GM18520 (cell line): ENCODE results near the gene C20orf141.
"Not testable (repeated sequence)": the region's sequence is repeated elsewhere in the genome, so short reads cannot be mapped to it uniquely, and the experiment has no call there.

Experiments used
- ATAC-seq: cut with Tn5 transposase; IDR thresholded peaks from one replicate; pipeline ENCODE4 v1.9.1; 2021; ENCODE audit not compliant: unreplicated experiment

Gene C20orf141

GRCh38 chr20:2814587-2815051, at the start of gene C20orf141:
Gene C20orf141 (plus strand): TSS chr20:2814987. CDS start chr20:2815185, 198 bp downstream.
- ATAC-seq, result no peak

GRCh38 chr20:2767768-2768631, 46.8 kb upstream of the C20orf141 start:
- ATAC-seq, result no peak

GRCh38 chr20:2768632-2769015, 46.2 kb upstream of the C20orf141 start:
- ATAC-seq, result no peak

- ATAC-seq, result not testable (repeated sequence)
These were observed 44.7 kb upstream of the C20orf141 start for GRCh38 chr20:2770091-2770490.

GRCh38 chr20:2771631-2772080, 43.1 kb upstream of the C20orf141 start:
- no peak for ATAC-seq

GRCh38 chr20:2773812-2774211, 41.0 kb upstream of the C20orf141 start:
- no peak for ATAC-seq

- ATAC-seq, result no peak
These were observed 39.6 kb upstream of the C20orf141 start for GRCh38 chr20:2775139-2775538.

GRCh38 chr20:2778602-2779321, 36.0 kb upstream of the C20orf141 start:
- no peak for ATAC-seq

GRCh38 chr20:2780948-2781347, 33.8 kb upstream of the C20orf141 start:
- ATAC-seq, result no peak

GRCh38 chr20:2783908-2784566, 30.8 kb upstream of the C20orf141 start:
- ATAC-seq, result no peak

- no peak for ATAC-seq
These were observed 21.3 kb upstream of the C20orf141 start for GRCh38 chr20:2793471-2793870.

GRCh38 chr20:2794202-2794748, 20.5 kb upstream of the C20orf141 start:
- ATAC-seq, result no peak

- ATAC-seq, result no peak
These were observed 19.8 kb upstream of the C20orf141 start for GRCh38 chr20:2794866-2795447.

GRCh38 chr20:2795451-2795850, 19.3 kb upstream of the C20orf141 start:
- no peak for ATAC-seq

GRCh38 chr20:2796011-2796660, 18.7 kb upstream of the C20orf141 start:
- no peak for ATAC-seq

GRCh38 chr20:2797136-2797983, 17.4 kb upstream of the C20orf141 start:
- no peak for ATAC-seq

GRCh38 chr20:2798095-2798805, 16.5 kb upstream of the C20orf141 start:
- no peak for ATAC-seq

GRCh38 chr20:2798814-2799213, 16.0 kb upstream of the C20orf141 start:
- no peak for ATAC-seq

GRCh38 chr20:2799271-2799670, 15.5 kb upstream of the C20orf141 start:
- ATAC-seq, result no peak
